OCI-LY1 (cell line): ENCODE data around the gene JOSD1.
A peak's percentile ranks its signal among the peaks of the same experiment; 100 is the strongest.

ENCODE experiments used
- H2AFZ ChIP-seq: fragments of 200-600 bp; sonication (generic), shearing (Covaris generic); 2 replicates; pipeline ENCODE4 v1.6.0; 2014; ENCODE audit warnings: antibody characterized with exemption, mild to moderate bottlenecking, low read length
- H3F3A ChIP-seq: fragments of 200-600 bp; sonication (generic), shearing (Covaris generic); 2 replicates; pipeline ENCODE4 v1.6.0; 2014; ENCODE audit warnings: mild to moderate bottlenecking, antibody characterized with exemption, low read length, moderate library complexity; ENCODE audit not compliant: insufficient read depth
- H3K27ac ChIP-seq: fragments of 200-600 bp; sonication (generic); 2 replicates; pipeline ENCODE4 v1.5.1; 2014; ENCODE audit warnings: low read length, mixed run types, mild to moderate bottlenecking, low read depth; ENCODE audit not compliant: poor library complexity, severe bottlenecking
- H3K27me3 ChIP-seq: fragments of 200-600 bp; sonication (generic); 2 replicates; pipeline ENCODE4 v1.6.0; 2014; ENCODE audit warnings: antibody characterized with exemption, mild to moderate bottlenecking, low read length, moderate library complexity; ENCODE audit not compliant: insufficient read depth
- H3K36me3 ChIP-seq: fragments of 200-600 bp; sonication (generic); 2 replicates; pipeline ENCODE4 v1.6.1; 2014; ENCODE audit warnings: mild to moderate bottlenecking, antibody characterized with exemption, low read length, moderate library complexity, mixed read lengths; ENCODE audit not compliant: insufficient read depth
- H3K4me1 ChIP-seq: fragments of 200-600 bp; sonication (generic); 2 replicates; pipeline ENCODE4 v1.5.1; 2014; ENCODE audit warnings: mild to moderate bottlenecking, low read length, moderate library complexity; ENCODE audit not compliant: insufficient read depth, severe bottlenecking
- H3K4me2 ChIP-seq: fragments of 200-600 bp; sonication (generic), shearing (Covaris generic); 2 replicates; pipeline ENCODE4 v1.6.1; 2014; ENCODE audit warnings: low read length
- H3K4me3 ChIP-seq: fragments of 200-600 bp; sonication (generic); 2 replicates; pipeline ENCODE4 v1.5.1; 2014; ENCODE audit warnings: low read length, low read depth, mild to moderate bottlenecking, mixed read lengths; ENCODE audit not compliant: poor library complexity, severe bottlenecking
- H3K79me2 ChIP-seq: fragments of 200-600 bp; shearing (Covaris generic); 2 replicates; pipeline ENCODE4 v1.6.1; 2016; ENCODE audit warnings: mixed run types, low read length, mixed read lengths; ENCODE audit not compliant: insufficient read depth
- H3K9ac ChIP-seq: fragments of 200-600 bp; sonication (generic), shearing (Covaris generic); 2 replicates; pipeline ENCODE4 v1.6.1; 2014; ENCODE audit warnings: mild to moderate bottlenecking, low read length, mixed read lengths
- H3K9me2 ChIP-seq: fragments of 200-600 bp; sonication (generic), shearing (Covaris generic); 2 replicates; pipeline ENCODE4 v1.6.1; 2014; ENCODE audit warnings: low read depth, mild to moderate bottlenecking, low read length, mixed read lengths
- H3K9me3 ChIP-seq: fragments of 200-600 bp; shearing (Covaris generic); 2 replicates; pipeline ENCODE4 v1.6.1; 2014; ENCODE audit warnings: low read length, mixed read lengths
- H4K20me1 ChIP-seq: fragments of 200-600 bp; sonication (generic), shearing (Covaris generic); 2 replicates; pipeline ENCODE4 v1.6.0; 2016; ENCODE audit warnings: mild to moderate bottlenecking, low read length; ENCODE audit not compliant: insufficient read depth
- CTCF ChIP-seq: fragments of 200-600 bp; sonication (generic), shearing (Covaris generic); IDR thresholded peaks from 2 replicates; pipeline ENCODE4 v1.5.1; 2017; ENCODE audit warnings: mild to moderate bottlenecking, antibody characterized with exemption, low read length, moderate library complexity, mixed read lengths
- EZH2 ChIP-seq: fragments of 200-600 bp; sonication (generic), shearing (Covaris generic); IDR thresholded peaks from 2 replicates; pipeline ENCODE4 v1.8.0; 2017; ENCODE audit warnings: borderline replicate concordance, mixed run types, mild to moderate bottlenecking, antibody characterized with exemption, low read length, moderate library complexity, mixed read lengths

The JOSD1 gene

GRCh38 chr22:38737302-38738060, 36.7 kb upstream of the JOSD1 start:
- TF ChIP-seq EZH2 = no peak
- Histone ChIP-seq H3K27ac (no peak overlapping the region), H3K9me3 (no peaks in the 10 kb centered on the region), H3K79me2 (no peaks in the 10 kb centered on the region), H3K4me3 (no peak overlapping the region), H4K20me1 (no peaks in the 10 kb centered on the region), H2AFZ (no peak overlapping the region), H3K9me2 (no peaks in the 10 kb centered on the region), H3K9ac (no peak overlapping the region), H3K27me3 (no peaks in the 10 kb centered on the region), H3F3A (no peaks in the 10 kb centered on the region), H3K4me1 (no peaks in the 10 kb centered on the region), H3K4me2 (no peak overlapping the region), H3K36me3 (peaks cover 90% of the 10 kb centered on the region)

GRCh38 chr22:38736257-38736570, 35.5 kb upstream of the JOSD1 start:
- TF ChIP-seq CTCF (no peak), EZH2 (no peak)
- Histone ChIP-seq H4K20me1 (no peaks in the 10 kb centered on the region), H3K4me1 (no peaks in the 10 kb centered on the region), H3F3A (no peaks in the 10 kb centered on the region), H3K27me3 (no peaks in the 10 kb centered on the region), H3K79me2 (no peaks in the 10 kb centered on the region), H3K9me2 (no peaks in the 10 kb centered on the region), H3K9ac (no peak overlapping the region), H3K4me2 (no peak overlapping the region), H3K9me3 (no peaks in the 10 kb centered on the region), H3K36me3 (peaks cover 85% of the 10 kb centered on the region), H3K27ac (peak overlapping the region; percentile 32), H3K4me3 (no peak overlapping the region), H2AFZ (no peak overlapping the region)

GRCh38 chr22:38735465-38736256, 34.9 kb upstream of the JOSD1 start:
- Histone ChIP-seq H4K20me1 (no peaks in the 10 kb centered on the region), H3K36me3 (peaks cover 82% of the 10 kb centered on the region), H3K9me3 (no peaks in the 10 kb centered on the region), H3K27ac (peak overlapping the region; percentile 32), H3K9ac (no peak overlapping the region), H3K4me1 (no peaks in the 10 kb centered on the region), H3K79me2 (no peaks in the 10 kb centered on the region), H2AFZ (no peak overlapping the region), H3K4me2 (no peak overlapping the region), H3K9me2 (no peaks in the 10 kb centered on the region), H3F3A (no peaks in the 10 kb centered on the region), H3K27me3 (no peaks in the 10 kb centered on the region), H3K4me3 (no peak overlapping the region)
- TF ChIP-seq CTCF (no peak), EZH2 (no peak)
